ENCODE data around the gene BBS12. TPM values are rescaled to one million over a fixed set of nuclear protein-coding genes. Genes with fewer than 3 reads are reported as not detected.

The BBS12 gene
- total and polyA plus RNA-seq, 4 donors, result 0.53 to 2.1 (median 0.80) TPM

DNA sequence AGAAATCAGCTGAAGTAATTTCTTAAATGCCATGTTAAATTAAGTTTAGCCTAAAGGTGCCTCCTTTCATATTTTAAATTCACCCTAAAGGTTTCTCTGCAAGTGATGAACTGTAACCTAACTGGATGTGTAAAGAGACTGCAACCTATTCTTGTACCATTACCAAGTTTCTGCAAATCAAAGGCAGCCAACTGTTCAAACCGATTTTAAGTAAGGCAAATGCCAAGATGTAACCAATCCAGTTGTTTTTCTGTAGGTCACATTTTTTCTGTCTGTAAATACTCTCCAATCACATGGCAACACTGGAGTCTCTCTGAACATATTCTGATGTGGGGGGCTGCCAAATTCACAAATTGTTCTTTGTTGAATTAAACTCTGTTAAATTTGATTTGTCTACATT is 51.8 kb downstream of the BBS12 start:
- Histone ChIP-seq H3K27ac (ENCODE audit: low read depth in 1 of 2, low read length in 2 of 2) (peak overlapping the region in 1 of 2 donors; percentile 57), H3K9ac (ENCODE audit: low read depth in 1 of 2, low read length in 2 of 2) (no peak overlapping the region), H3K4me3 (ENCODE audit: low read depth in 1 of 3, low read length in 3 of 3) (no peak overlapping the region), H3K9me3 (ENCODE audit: control insufficient read depth in 4 of 4, low read length in 3 of 4) (no peaks in the 10 kb centered on the region), H3K36me3 (ENCODE audit: control insufficient read depth in 4 of 4, insufficient read depth in 3 of 4, low read depth in 1 of 4, low read length in 3 of 4) (no peaks in the 10 kb centered on the region), H3K4me1 (ENCODE audit: control insufficient read depth in 4 of 4, insufficient read depth in 4 of 4, low read length in 3 of 4) (peaks cover 2 to 30% (median 24%) of the 10 kb centered on the region in 4 donors), H3K27me3 (ENCODE audit: control insufficient read depth in 4 of 4, insufficient read depth in 4 of 4, low read length in 3 of 4) (no peaks in the 10 kb centered on the region)
- DNase-seq (ENCODE audit: low spot score), result no peak
- no peak for TF ChIP-seq YY1 (IDR thresholded peaks at IDR 0.05)
- no peak for TF ChIP-seq HNF4G (IDR thresholded peaks at IDR 0.05)
- no peak for TF ChIP-seq SP1 (IDR thresholded peaks at IDR 0.05)
- TF ChIP-seq, protein P1, sequence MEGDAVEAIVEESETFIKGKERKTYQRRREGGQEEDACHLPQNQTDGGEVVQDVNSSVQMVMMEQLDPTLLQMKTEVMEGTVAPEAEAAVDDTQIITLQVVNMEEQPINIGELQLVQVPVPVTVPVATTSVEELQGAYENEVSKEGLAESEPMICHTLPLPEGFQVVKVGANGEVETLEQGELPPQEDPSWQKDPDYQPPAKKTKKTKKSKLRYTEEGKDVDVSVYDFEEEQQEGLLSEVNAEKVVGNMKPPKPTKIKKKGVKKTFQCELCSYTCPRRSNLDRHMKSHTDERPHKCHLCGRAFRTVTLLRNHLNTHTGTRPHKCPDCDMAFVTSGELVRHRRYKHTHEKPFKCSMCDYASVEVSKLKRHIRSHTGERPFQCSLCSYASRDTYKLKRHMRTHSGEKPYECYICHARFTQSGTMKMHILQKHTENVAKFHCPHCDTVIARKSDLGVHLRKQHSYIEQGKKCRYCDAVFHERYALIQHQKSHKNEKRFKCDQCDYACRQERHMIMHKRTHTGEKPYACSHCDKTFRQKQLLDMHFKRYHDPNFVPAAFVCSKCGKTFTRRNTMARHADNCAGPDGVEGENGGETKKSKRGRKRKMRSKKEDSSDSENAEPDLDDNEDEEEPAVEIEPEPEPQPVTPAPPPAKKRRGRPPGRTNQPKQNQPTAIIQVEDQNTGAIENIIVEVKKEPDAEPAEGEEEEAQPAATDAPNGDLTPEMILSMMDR (IDR thresholded peaks at IDR 0.05; ENCODE audit: low read depth, low read length, missing input control), result no peak
- TF ChIP-seq GABPA (IDR thresholded peaks at IDR 0.05 in 1 of 2, conservative IDR thresholded peaks at IDR 0.05 in 1 of 2), result no peak
- TF ChIP-seq FOXA1 (IDR thresholded peaks at IDR 0.05), result no peak
- no peak for TF ChIP-seq NR2F2 (IDR thresholded peaks at IDR 0.05)
- TF ChIP-seq HNF4A (conservative IDR thresholded peaks at IDR 0.05), result no peak
- TF ChIP-seq, protein P2, sequence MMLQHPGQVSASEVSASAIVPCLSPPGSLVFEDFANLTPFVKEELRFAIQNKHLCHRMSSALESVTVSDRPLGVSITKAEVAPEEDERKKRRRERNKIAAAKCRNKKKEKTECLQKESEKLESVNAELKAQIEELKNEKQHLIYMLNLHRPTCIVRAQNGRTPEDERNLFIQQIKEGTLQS (IDR thresholded peaks at IDR 0.05), result no peak
- no peak for TF ChIP-seq RXRA (IDR thresholded peaks at IDR 0.05)
- TF ChIP-seq FOXA2 (IDR thresholded peaks at IDR 0.05), result no peak
- TF ChIP-seq, protein P3, sequence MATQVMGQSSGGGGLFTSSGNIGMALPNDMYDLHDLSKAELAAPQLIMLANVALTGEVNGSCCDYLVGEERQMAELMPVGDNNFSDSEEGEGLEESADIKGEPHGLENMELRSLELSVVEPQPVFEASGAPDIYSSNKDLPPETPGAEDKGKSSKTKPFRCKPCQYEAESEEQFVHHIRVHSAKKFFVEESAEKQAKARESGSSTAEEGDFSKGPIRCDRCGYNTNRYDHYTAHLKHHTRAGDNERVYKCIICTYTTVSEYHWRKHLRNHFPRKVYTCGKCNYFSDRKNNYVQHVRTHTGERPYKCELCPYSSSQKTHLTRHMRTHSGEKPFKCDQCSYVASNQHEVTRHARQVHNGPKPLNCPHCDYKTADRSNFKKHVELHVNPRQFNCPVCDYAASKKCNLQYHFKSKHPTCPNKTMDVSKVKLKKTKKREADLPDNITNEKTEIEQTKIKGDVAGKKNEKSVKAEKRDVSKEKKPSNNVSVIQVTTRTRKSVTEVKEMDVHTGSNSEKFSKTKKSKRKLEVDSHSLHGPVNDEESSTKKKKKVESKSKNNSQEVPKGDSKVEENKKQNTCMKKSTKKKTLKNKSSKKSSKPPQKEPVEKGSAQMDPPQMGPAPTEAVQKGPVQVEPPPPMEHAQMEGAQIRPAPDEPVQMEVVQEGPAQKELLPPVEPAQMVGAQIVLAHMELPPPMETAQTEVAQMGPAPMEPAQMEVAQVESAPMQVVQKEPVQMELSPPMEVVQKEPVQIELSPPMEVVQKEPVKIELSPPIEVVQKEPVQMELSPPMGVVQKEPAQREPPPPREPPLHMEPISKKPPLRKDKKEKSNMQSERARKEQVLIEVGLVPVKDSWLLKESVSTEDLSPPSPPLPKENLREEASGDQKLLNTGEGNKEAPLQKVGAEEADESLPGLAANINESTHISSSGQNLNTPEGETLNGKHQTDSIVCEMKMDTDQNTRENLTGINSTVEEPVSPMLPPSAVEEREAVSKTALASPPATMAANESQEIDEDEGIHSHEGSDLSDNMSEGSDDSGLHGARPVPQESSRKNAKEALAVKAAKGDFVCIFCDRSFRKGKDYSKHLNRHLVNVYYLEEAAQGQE (IDR thresholded peaks at IDR 0.05), result no peak
- TF ChIP-seq, protein P4, sequence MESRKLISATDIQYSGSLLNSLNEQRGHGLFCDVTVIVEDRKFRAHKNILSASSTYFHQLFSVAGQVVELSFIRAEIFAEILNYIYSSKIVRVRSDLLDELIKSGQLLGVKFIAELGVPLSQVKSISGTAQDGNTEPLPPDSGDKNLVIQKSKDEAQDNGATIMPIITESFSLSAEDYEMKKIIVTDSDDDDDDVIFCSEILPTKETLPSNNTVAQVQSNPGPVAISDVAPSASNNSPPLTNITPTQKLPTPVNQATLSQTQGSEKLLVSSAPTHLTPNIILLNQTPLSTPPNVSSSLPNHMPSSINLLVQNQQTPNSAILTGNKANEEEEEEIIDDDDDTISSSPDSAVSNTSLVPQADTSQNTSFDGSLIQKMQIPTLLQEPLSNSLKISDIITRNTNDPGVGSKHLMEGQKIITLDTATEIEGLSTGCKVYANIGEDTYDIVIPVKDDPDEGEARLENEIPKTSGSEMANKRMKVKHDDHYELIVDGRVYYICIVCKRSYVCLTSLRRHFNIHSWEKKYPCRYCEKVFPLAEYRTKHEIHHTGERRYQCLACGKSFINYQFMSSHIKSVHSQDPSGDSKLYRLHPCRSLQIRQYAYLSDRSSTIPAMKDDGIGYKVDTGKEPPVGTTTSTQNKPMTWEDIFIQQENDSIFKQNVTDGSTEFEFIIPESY (IDR thresholded peaks at IDR 0.05), result no peak
- TF ChIP-seq, protein P5, sequence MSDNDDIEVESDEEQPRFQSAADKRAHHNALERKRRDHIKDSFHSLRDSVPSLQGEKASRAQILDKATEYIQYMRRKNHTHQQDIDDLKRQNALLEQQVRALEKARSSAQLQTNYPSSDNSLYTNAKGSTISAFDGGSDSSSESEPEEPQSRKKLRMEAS (IDR thresholded peaks at IDR 0.05), result no peak
- no peak for TF ChIP-seq JUND (IDR thresholded peaks at IDR 0.05)
- no peak for TF ChIP-seq RAD21 (IDR thresholded peaks at IDR 0.05)
- no peak for TF ChIP-seq EGR1 (IDR thresholded peaks at IDR 0.05; ENCODE audit: low read depth in 2 of 2)
- WGBS, result 13% methylated on average over 1 of the region's 1 CpG
